Measurements from ENCODE around the gene PI16. TPM values are rescaled to one million over a fixed set of nuclear protein-coding genes. Genes with fewer than 3 reads are reported as not detected.

PI16 gene
- total and polyA plus RNA-seq, 2 donors (not counting 1 experiment from before 2014, with no cell fraction given): 1.4 to 7.4 TPM

DNA sequence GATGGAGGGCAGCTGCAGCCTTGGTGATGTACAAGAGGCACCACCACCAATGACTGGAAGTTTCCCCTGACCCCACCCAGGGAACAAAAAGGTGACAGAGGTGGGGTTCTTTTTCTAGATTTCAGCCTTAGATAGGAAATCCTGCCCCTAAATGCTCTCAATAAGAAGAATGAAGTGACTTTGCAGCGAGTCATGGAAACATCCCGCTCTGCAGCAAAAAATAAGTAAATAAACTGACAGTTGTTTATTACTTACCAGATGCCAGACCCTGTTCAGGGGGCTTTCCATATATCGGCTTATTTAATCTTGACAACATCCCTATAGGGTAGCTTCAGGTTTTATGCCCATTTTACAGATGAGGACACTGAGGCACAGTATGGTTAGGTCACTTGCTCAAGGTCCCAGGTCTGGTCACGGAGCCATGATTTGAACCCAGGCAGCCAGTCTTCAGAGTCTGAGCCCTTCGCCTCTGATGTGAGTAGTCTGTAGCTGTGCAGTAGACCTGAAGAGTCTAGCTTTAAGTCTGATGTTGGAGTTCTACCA lies 49.6 kb upstream of the PI16 start:
- no peak overlapping the region for H3K4me3 ChIP-seq (ENCODE audit: control extremely low read depth in 1 of 5, extremely low read depth in 1 of 5, insufficient read depth in 1 of 5, low read depth in 2 of 5, low read length in 4 of 5)
- peaks cover 27% of the 10 kb centered on the region for H3K79me2 ChIP-seq (ENCODE audit: control insufficient read depth, insufficient read depth, low read length)
- H3K9me3 ChIP-seq (ENCODE audit: control extremely low read depth in 1 of 3, control insufficient read depth in 2 of 3, insufficient read depth in 1 of 3, low read length in 2 of 3): no peaks in the 10 kb centered on the region
- H3K27ac Mint-ChIP-seq: no peak overlapping the region
- 100% methylated on average over 3 of the region's 5 CpGs for WGBS (ENCODE audit: insufficient coverage)
- H3K27ac ChIP-seq (ENCODE audit: low read length in 2 of 2): no peak overlapping the region
- ATAC-seq (ENCODE audit: low read depth) (no peak), DNase-seq (no peak)
- no peak overlapping the region for H3K4me3 Mint-ChIP-seq
- peaks cover 9 to 65% of the 10 kb centered on the region in 2 experiments for H3K36me3 ChIP-seq (replicated peaks in 1 of 2; ENCODE audit: control extremely low read depth in 1 of 2, control insufficient read depth in 1 of 2, extremely low read depth in 1 of 2, insufficient read depth in 2 of 2, low read length in 1 of 2)
- no peak overlapping the region for H2AFZ ChIP-seq (ENCODE audit: insufficient read depth, low read depth, low read length, poor library complexity, severe bottlenecking)
- H4K20me1 ChIP-seq (ENCODE audit: control insufficient read depth, insufficient read depth, low read length, poor library complexity, severe bottlenecking): no peaks in the 10 kb centered on the region
- POLR2A ChIA-PET: interaction anchor here (0.6 kb wide), 1 partner anchor 39 kb away, joined by 3 read pairs; no protein-coding TSS in a partner anchor
- H3K9ac ChIP-seq (ENCODE audit: low read length): no peak overlapping the region
- no peaks in the 10 kb centered on the region for H3K27me3 ChIP-seq (replicated peaks in 1 of 4; ENCODE audit: control extremely low read depth in 1 of 4, control insufficient read depth in 3 of 4, insufficient read depth in 4 of 4, low read length in 3 of 4)
- no peaks in the 10 kb centered on the region for H3K9me3 Mint-ChIP-seq (ENCODE audit: insufficient read depth)
- TF ChIP-seq, protein P1, sequence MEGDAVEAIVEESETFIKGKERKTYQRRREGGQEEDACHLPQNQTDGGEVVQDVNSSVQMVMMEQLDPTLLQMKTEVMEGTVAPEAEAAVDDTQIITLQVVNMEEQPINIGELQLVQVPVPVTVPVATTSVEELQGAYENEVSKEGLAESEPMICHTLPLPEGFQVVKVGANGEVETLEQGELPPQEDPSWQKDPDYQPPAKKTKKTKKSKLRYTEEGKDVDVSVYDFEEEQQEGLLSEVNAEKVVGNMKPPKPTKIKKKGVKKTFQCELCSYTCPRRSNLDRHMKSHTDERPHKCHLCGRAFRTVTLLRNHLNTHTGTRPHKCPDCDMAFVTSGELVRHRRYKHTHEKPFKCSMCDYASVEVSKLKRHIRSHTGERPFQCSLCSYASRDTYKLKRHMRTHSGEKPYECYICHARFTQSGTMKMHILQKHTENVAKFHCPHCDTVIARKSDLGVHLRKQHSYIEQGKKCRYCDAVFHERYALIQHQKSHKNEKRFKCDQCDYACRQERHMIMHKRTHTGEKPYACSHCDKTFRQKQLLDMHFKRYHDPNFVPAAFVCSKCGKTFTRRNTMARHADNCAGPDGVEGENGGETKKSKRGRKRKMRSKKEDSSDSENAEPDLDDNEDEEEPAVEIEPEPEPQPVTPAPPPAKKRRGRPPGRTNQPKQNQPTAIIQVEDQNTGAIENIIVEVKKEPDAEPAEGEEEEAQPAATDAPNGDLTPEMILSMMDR (IDR thresholded peaks at IDR 0.05): no peak
- no peak for TF ChIP-seq EZH2 (IDR thresholded peaks at IDR 0.05; ENCODE audit: borderline replicate concordance, insufficient read depth, low read depth, low read length, poor library complexity, severe bottlenecking)
- no peak overlapping the region for H3K4me2 ChIP-seq (replicated peaks; ENCODE audit: low read depth, low read length, poor library complexity, severe bottlenecking)
- no peaks in the 10 kb centered on the region for H3K4me1 ChIP-seq (ENCODE audit: control insufficient read depth in 2 of 2, insufficient read depth in 2 of 2, low read length in 2 of 2)
- intact Hi-C loops (cut with micrococcal nuclease): no loop called here
- H3K27me3 Mint-ChIP-seq: no peaks in the 10 kb centered on the region
- no peaks in the 10 kb centered on the region for H3K4me1 Mint-ChIP-seq
- CTCF ChIA-PET: interaction anchor here (1.6 kb wide), 1 partner anchor 113 kb away, joined by 4 read pairs; no protein-coding TSS in a partner anchor

DNA sequence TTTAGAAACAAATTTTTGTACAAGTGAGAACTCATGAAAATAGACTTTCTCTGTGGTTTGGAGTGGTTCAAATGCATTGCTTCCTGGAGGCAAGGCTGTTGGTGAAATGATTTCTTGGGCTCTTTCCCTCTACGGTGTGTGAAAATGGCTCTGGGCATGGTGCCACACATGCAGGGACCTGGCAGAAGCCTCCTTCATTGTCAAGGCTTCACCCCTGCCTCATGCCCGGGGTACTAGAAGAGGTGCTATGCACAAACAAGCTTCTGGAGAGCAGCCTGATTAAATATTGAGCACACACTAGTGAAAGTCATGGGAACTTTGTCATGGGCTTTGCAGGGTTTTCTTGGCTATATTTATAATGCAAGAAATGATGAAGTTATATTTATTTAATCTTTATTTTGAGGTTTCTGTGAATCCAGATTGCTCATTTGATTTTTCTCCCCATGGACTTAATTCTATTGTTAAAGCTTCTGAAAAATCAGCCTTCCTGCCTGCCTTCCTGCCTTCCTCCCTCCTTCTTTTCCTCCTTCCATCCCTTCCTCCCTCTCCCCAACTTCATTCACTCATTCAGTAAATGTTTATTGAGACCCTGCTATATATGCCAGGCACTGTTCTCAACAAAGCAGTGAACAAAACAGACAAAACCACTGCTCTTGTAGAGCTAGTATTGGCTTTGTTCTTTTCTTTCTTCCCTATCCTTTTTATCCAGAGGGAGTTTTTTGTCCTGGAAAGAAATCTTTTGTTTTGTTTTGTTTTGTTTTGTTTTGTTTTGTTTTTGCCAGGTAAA lies 47.8 kb upstream of the PI16 start:
- no peaks in the 10 kb centered on the region for H3K27me3 ChIP-seq (replicated peaks in 1 of 4; ENCODE audit: control extremely low read depth in 1 of 4, control insufficient read depth in 3 of 4, insufficient read depth in 4 of 4, low read length in 3 of 4)
- ChIA-PET POLR2A (no interaction called here), CTCF (no interaction called here)
- no peak overlapping the region for H2AFZ ChIP-seq (ENCODE audit: insufficient read depth, low read depth, low read length, poor library complexity, severe bottlenecking)
- no peak overlapping the region for H3K4me3 ChIP-seq (ENCODE audit: control extremely low read depth in 1 of 5, extremely low read depth in 1 of 5, insufficient read depth in 1 of 5, low read depth in 2 of 5, low read length in 4 of 5)
- no peak overlapping the region for H3K27ac Mint-ChIP-seq
- DNase-seq: no peak
- no peaks in the 10 kb centered on the region for H3K9me3 Mint-ChIP-seq (ENCODE audit: insufficient read depth)
- H3K4me1 ChIP-seq (ENCODE audit: control insufficient read depth in 2 of 2, insufficient read depth in 2 of 2, low read length in 2 of 2): peaks cover 2 to 3% of the 10 kb centered on the region in 2 donors
- peaks cover 8 to 67% of the 10 kb centered on the region in 2 experiments for H3K36me3 ChIP-seq (replicated peaks in 1 of 2; ENCODE audit: control extremely low read depth in 1 of 2, control insufficient read depth in 1 of 2, extremely low read depth in 1 of 2, insufficient read depth in 2 of 2, low read length in 1 of 2)
- no peak for TF ChIP-seq EZH2 (IDR thresholded peaks at IDR 0.05; ENCODE audit: borderline replicate concordance, insufficient read depth, low read depth, low read length, poor library complexity, severe bottlenecking)
- TF ChIP-seq, protein P1 (IDR thresholded peaks at IDR 0.05): no peak
- intact Hi-C loops (cut with micrococcal nuclease): no loop called here
- 47% methylated on average over 2 of the region's 2 CpGs for WGBS (ENCODE audit: insufficient coverage)
- no peak overlapping the region for H3K27ac ChIP-seq (ENCODE audit: low read length in 2 of 2)
- no peaks in the 10 kb centered on the region for H4K20me1 ChIP-seq (ENCODE audit: control insufficient read depth, insufficient read depth, low read length, poor library complexity, severe bottlenecking)
- H3K4me3 Mint-ChIP-seq: no peak overlapping the region
- H3K9ac ChIP-seq (ENCODE audit: low read length): no peak overlapping the region
- peaks cover 22% of the 10 kb centered on the region for H3K79me2 ChIP-seq (ENCODE audit: control insufficient read depth, insufficient read depth, low read length)
- H3K9me3 ChIP-seq (ENCODE audit: control extremely low read depth in 1 of 3, control insufficient read depth in 2 of 3, insufficient read depth in 1 of 3, low read length in 2 of 3): no peaks in the 10 kb centered on the region
- ATAC-seq (ENCODE audit: low read depth): no peak
- H3K27me3 Mint-ChIP-seq: no peaks in the 10 kb centered on the region
- H3K4me2 ChIP-seq (replicated peaks; ENCODE audit: low read depth, low read length, poor library complexity, severe bottlenecking): no peak overlapping the region
- peaks cover 4% of the 10 kb centered on the region for H3K4me1 Mint-ChIP-seq

All from B cell (primary cell).